Stimulated activated CD4-positive, alpha-beta T cell treated with anti-CD3 and anti-CD28 coated beads, Interleukin-4, amount 100 ng/mL, for 1 hour (primary cell): Measurements from ENCODE around the gene TPST1.
"Not testable (repeated sequence)": the region's sequence is repeated elsewhere in the genome, so short reads cannot be mapped to it uniquely, and the experiment has no call there.

Experiments used
- DNase-seq: peaks from one replicate; pipeline ENCODE4 v3.0.0-alpha.2; 2020

The TPST1 gene

GRCh38 chr7:66344166-66344565, 139.0 kb downstream of the TPST1 start:
- DNase-seq: no peak

GRCh38 chr7:66348531-66348930, 143.4 kb downstream of the TPST1 start:
- DNase-seq: no peak

GRCh38 chr7:66348959-66349358, 143.8 kb downstream of the TPST1 start:
- no peak for DNase-seq

GRCh38 chr7:66352071-66352470, 146.9 kb downstream of the TPST1 start:
- no peak for DNase-seq

GRCh38 chr7:66353547-66353946, 148.4 kb downstream of the TPST1 start:
- DNase-seq: no peak

- no peak for DNase-seq
Observed at GRCh38 chr7:66355756-66356155, 150.6 kb downstream of the TPST1 start.

- no peak for DNase-seq
Observed at GRCh38 chr7:66356277-66356721, 151.2 kb downstream of the TPST1 start.

GRCh38 chr7:66357087-66357486, 152.0 kb downstream of the TPST1 start:
- no peak for DNase-seq

- no peak for DNase-seq
Observed at GRCh38 chr7:66359656-66360211, 154.6 kb downstream of the TPST1 start.

- DNase-seq: no peak
Observed at GRCh38 chr7:66362136-66362535, 157.0 kb downstream of the TPST1 start.

GRCh38 chr7:66363635-66364034, 158.5 kb downstream of the TPST1 start:
- DNase-seq: no peak

GRCh38 chr7:66365031-66365430, 159.9 kb downstream of the TPST1 start:
- not testable (repeated sequence) for DNase-seq

- DNase-seq: no peak
Observed at GRCh38 chr7:66371096-66371824, 166.1 kb downstream of the TPST1 start.

- DNase-seq: not testable (repeated sequence)
Observed at GRCh38 chr7:66374141-66374840, 169.2 kb downstream of the TPST1 start.

- no peak for DNase-seq
Observed at GRCh38 chr7:66376264-66376945, 171.3 kb downstream of the TPST1 start.

GRCh38 chr7:66377045-66377444, 171.9 kb downstream of the TPST1 start:
- DNase-seq: no peak

GRCh38 chr7:66377714-66378113, 172.6 kb downstream of the TPST1 start:
- DNase-seq: no peak

GRCh38 chr7:66379542-66380160, 174.5 kb downstream of the TPST1 start:
- DNase-seq: no peak

GRCh38 chr7:66380272-66380888, 175.2 kb downstream of the TPST1 start:
- DNase-seq: no peak

- DNase-seq: not testable (repeated sequence)
Observed at GRCh38 chr7:66382182-66382923, 177.2 kb downstream of the TPST1 start.

GRCh38 chr7:66385191-66385905, 180.2 kb downstream of the TPST1 start:
- DNase-seq: not testable (repeated sequence)
